Ramos (cell line): ENCODE results near the gene OR51A7.
"Not testable (repeated sequence)": the region's sequence is repeated elsewhere in the genome, so short reads cannot be mapped to it uniquely, and the experiment has no call there.

Source experiments
- in situ Hi-C: fragments of 300-500 bp; cut with MboI; formaldehyde crosslinking; loops from one replicate; pipeline ENCODE4 v1.14.3; 2022; ENCODE audit warnings: low sequenced_read_pairs; ENCODE audit not compliant: unreplicated experiment

OR51A7 gene

DNA sequence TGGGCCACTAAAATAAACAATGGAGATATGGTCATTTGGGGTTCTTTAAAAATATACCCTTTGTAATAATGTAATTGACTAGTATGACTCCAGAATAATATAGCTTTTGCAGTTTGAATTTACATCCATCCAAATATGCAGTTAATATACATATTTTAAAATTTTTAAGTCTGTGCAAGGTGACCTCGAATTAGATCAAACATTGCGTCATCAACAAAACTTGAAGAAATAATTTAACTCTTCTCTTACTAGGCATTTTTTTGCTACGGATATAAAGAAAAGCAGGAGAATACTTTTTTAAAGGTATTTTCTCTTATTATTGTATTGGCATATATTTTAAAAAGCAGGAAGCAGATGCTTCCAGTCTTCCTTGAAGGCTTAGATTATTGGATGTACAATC is 33.2 kb downstream of the OR51A7 start:
- in situ Hi-C loops: no loop called here

DNA sequence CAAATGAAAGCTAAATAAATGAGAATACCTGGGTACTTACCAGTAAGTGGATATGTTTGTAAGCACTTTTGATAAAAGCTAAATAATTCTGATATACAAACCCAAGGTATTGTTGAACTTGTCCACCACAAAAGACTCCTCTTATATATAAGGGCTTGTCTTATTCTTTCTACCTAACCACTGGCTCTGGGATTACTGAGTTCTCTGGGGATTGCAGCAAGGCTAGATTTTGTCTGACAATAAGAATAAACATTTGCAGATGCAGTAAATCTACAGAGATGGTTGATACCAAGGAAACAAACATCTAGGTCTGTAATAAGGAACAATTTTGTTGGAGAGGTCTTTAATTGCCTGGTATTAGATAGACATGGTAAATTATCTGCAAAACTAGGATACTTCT is 43.9 kb downstream of the OR51A7 start, which contains the start of gene OR51A4:
OR51A4 (minus strand) TSS at position 101 of the 400 bp plus-strand sequence. CDS start 505 bp downstream, outside the sequence.
- in situ Hi-C loops: no loop called here

DNA sequence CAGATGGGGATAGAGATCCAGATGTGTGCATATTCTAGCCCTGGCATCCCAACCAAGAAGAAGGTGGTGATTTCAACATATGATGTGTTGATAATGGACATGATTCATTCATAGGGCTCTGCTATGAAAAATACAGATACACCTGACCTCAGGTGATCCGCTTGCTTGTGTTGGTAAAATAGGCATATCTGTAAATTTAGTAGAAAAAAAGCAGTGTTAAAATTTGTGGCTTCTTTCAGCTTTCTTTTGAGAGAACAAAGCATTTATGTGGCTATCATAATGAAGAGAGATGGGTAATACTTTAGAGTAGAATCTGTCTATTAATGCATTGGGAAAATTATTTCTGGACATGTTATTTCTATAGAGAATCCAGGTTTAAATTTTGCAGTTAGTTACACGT is 52.0 kb downstream of the OR51A7 start, which contains the start of gene OR51A2:
OR51A2 (minus strand) TSS at position 101 of the 400 bp plus-strand sequence; CDS start at position 101, 0 bp downstream.
- in situ Hi-C loops: not testable (repeated sequence)

DNA sequence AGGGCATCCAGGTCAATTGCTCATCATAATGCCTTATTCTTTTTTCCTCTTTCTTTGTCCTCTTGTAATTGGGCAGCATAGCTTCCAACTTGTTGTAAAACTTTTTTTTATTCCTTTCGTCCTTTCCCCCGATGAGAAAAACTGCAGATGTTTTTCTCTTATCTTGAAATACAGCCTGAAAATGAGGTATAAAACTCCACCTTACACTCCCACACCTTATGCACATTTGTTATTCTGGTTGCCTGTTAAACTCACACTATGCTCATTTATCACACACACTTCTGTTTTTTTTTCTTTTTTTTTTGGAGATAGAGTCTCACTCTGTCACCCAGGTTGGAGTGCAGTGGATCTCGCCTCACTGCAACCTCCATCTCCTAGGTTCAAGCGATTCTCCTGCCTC is 53.8 kb downstream of the OR51A7 start:
- in situ Hi-C loops: no loop called here
